ENCODE measurements around the gene PTCD1. TPM values are rescaled to one million over a fixed set of nuclear protein-coding genes. Genes with fewer than 3 reads are reported as not detected.

PTCD1 gene
- total RNA-seq, 1 donor from 2014 or later = 8.4 TPM

DNA sequence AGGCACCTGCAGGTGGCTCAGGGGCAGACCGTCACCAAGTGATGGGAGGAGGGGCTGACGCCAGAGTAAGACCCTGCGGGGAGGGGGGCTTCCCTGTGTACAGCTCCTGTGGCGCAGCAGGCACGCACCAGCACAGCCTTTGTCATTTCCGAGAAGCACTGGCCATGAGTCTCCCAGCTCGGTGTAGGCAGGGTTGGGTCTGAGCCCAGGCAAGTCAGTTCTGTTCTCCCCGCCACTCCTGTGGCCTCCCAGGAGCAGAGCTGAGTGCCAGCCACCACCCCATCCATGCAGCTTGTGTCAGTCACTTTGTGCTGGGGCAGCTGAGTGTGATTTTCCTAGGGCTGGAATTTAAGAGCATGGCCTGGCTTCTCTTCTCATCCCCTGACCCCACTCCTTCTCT lies 13.3 kb upstream of the PTCD1 start:
- H3K27ac Mint-ChIP-seq = no peak overlapping the region
- no peaks in the 10 kb centered on the region for H3K4me1 Mint-ChIP-seq
- ChIA-PET POLR2A (no interaction called here), CTCF (no interaction called here)
- no peaks in the 10 kb centered on the region for H3K27me3 Mint-ChIP-seq
- peaks cover 86% of the 10 kb centered on the region for H3K36me3 Mint-ChIP-seq (ENCODE audit: low read depth)
- TF ChIP-seq, protein P1, sequence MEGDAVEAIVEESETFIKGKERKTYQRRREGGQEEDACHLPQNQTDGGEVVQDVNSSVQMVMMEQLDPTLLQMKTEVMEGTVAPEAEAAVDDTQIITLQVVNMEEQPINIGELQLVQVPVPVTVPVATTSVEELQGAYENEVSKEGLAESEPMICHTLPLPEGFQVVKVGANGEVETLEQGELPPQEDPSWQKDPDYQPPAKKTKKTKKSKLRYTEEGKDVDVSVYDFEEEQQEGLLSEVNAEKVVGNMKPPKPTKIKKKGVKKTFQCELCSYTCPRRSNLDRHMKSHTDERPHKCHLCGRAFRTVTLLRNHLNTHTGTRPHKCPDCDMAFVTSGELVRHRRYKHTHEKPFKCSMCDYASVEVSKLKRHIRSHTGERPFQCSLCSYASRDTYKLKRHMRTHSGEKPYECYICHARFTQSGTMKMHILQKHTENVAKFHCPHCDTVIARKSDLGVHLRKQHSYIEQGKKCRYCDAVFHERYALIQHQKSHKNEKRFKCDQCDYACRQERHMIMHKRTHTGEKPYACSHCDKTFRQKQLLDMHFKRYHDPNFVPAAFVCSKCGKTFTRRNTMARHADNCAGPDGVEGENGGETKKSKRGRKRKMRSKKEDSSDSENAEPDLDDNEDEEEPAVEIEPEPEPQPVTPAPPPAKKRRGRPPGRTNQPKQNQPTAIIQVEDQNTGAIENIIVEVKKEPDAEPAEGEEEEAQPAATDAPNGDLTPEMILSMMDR (IDR thresholded peaks at IDR 0.05) = no peak
- DNase-seq (no peak), ATAC-seq (ENCODE audit: low read depth) (no peak)
- no peaks in the 10 kb centered on the region for H3K9me3 Mint-ChIP-seq
- intact Hi-C loops (cut with micrococcal nuclease) = no loop called here
- no peak overlapping the region for H3K4me3 Mint-ChIP-seq

DNA sequence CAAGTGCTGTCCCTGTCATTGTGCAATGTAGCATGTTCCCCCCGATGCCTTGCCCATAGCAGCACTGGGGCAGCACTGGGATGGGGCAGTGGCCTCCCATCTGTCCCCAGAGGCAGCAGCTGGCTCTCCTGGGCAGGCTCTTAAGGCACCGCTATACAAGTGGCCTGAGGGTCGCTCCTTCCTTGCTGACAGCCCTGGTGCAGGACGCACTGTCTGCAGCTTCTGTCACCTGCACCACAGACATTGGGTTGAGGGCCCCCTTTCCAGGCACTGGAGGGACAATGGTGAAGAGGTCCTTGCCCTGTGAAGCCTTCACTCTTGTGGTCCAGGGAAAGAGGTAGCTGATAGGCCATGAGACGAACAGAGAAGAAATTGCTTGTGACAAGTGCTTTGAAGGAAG lies 10.7 kb upstream of the PTCD1 start:
- peaks cover 80% of the 10 kb centered on the region for H3K36me3 Mint-ChIP-seq (ENCODE audit: low read depth)
- intact Hi-C loops (cut with micrococcal nuclease) = no loop called here
- ChIA-PET CTCF (interaction anchor here (0.9 kb wide), 1 partner anchor 85 kb away, joined by 3 read pairs; no protein-coding TSS in a partner anchor), POLR2A (interaction anchor here (0.5 to 0.7 kb wide), 2 partner anchors 15 to 22 kb away, joined by 3 read pairs; no protein-coding TSS in a partner anchor)
- H3K27me3 Mint-ChIP-seq = no peaks in the 10 kb centered on the region
- DNase-seq (no peak), ATAC-seq (ENCODE audit: low read depth) (no peak)
- H3K4me1 Mint-ChIP-seq = peaks cover 5% of the 10 kb centered on the region
- no peaks in the 10 kb centered on the region for H3K9me3 Mint-ChIP-seq
- H3K4me3 Mint-ChIP-seq = no peak overlapping the region
- H3K27ac Mint-ChIP-seq = no peak overlapping the region
- TF ChIP-seq, protein P1 (IDR thresholded peaks at IDR 0.05) = no peak

DNA sequence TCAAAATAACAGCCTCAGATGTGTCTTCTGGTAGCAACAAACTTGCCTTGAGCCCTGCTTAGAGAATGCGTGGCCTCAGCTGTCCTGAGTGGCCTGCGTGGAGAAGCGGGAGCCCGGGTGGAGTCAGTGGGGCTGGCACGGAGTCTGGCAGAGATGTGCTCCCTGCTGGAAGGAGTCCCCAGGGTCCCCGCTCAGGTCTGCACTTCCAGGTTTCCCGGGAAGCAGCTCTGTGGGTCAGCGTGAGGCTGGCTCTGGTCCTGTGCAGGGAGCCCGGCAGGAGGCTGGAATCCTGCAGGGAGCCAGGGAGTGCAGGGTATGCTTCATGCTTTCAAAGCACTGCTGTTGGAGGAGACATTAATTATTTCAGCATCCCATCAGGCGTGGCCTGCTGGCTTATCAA lies 10.3 kb upstream of the PTCD1 start:
- Mint-ChIP-seq H3K4me1 (peaks cover 7% of the 10 kb centered on the region), H3K9me3 (no peaks in the 10 kb centered on the region), H3K27me3 (no peaks in the 10 kb centered on the region), H3K36me3 (ENCODE audit: low read depth) (peaks cover 79% of the 10 kb centered on the region), H3K27ac (no peak overlapping the region), H3K4me3 (no peak overlapping the region)
- ChIA-PET CTCF (no interaction called here), POLR2A (interaction anchor here (0.5 kb wide), 1 partner anchor 23 kb away, joined by 3 read pairs; no protein-coding TSS in a partner anchor)
- ATAC-seq (ENCODE audit: low read depth) = no peak
- intact Hi-C loops (cut with micrococcal nuclease) = no loop called here
- TF ChIP-seq, protein P1 (IDR thresholded peaks at IDR 0.05) = no peak
- DNase-seq = no peak

DNA sequence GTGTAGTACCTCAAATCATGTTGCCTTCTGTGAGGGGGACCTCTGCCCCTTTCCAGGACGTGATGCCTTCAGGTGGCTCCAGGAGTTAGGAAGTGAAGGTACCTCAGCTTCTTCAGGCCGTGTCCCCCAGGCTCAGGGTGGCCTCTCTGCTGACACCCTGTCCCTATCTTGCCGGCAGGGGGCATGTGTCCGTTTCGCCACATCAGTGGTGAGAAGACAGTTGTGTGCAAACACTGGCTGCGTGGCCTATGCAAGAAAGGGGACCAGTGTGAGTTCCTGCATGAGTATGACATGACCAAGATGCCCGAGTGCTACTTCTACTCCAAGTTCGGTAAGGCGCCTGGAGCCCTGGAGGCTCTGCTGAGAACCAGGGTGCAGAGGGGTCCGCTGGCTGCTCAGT lies 9.3 kb upstream of the PTCD1 start:
- H3K36me3 Mint-ChIP-seq (ENCODE audit: low read depth) = peaks cover 76% of the 10 kb centered on the region

DNA sequence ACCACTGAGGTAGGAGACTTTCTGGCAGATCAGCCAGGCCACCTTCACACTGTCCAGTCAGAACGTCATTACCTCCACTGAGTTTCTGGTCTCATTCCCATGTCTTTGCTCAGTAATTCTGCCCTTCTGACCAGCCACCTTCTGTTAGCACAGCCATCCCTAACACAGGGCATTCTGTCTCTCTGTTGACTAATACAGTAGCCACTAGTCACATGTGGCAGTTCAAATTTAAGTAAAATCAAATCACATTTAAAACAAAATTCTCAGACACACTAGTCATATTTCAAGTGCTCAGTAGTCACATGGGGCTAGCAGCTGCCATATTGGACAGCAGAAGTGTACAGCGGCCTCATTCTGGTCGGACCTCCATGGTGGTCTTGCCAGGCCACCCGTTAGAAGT lies 7.5 kb upstream of the PTCD1 start:
- ATAC-seq (ENCODE audit: low read depth) = no peak
- ChIA-PET CTCF (no interaction called here), POLR2A (interaction anchor here (0.9 kb wide), 1 partner anchor 112 kb away, joined by 3 read pairs; the partner anchor contains the start of gene ZNF655)
- no peaks in the 10 kb centered on the region for H3K27me3 Mint-ChIP-seq
- peaks cover 64% of the 10 kb centered on the region for H3K36me3 Mint-ChIP-seq (ENCODE audit: low read depth)
- H3K4me1 Mint-ChIP-seq = peaks cover 18% of the 10 kb centered on the region
- no peaks in the 10 kb centered on the region for H3K9me3 Mint-ChIP-seq
- TF ChIP-seq, protein P1 (IDR thresholded peaks at IDR 0.05) = no peak
- DNase-seq = no peak
- H3K4me3 Mint-ChIP-seq = no peak overlapping the region
- H3K27ac Mint-ChIP-seq = no peak overlapping the region
- intact Hi-C loops (cut with micrococcal nuclease) = no loop called here

More for the DNA sequence above, 9.3 kb upstream of the PTCD1 start:
- ChIA-PET POLR2A (interaction anchor here (0.7 kb wide), 1 partner anchor 39 kb away, joined by 8 read pairs; the partner anchor contains the start of genes BUD31 and PDAP1), CTCF (no interaction called here)
- Mint-ChIP-seq H3K27ac (no peak overlapping the region), H3K4me1 (peaks cover 11% of the 10 kb centered on the region), H3K27me3 (no peaks in the 10 kb centered on the region), H3K4me3 (no peak overlapping the region), H3K9me3 (no peaks in the 10 kb centered on the region)
- DNase-seq (no peak), ATAC-seq (ENCODE audit: low read depth) (no peak)
- intact Hi-C loops (cut with micrococcal nuclease) = no loop called here
- TF ChIP-seq, protein P1 (IDR thresholded peaks at IDR 0.05) = no peak
